ENCODE measurements around the gene G6PD.

G6PD gene

GRCh38 chrX:154486052-154486395 is 60.6 kb downstream of the G6PD start:
- no peak for DNase-seq

- no peak for DNase-seq
These were observed 61.2 kb downstream of the G6PD start for GRCh38 chrX:154485150-154486051.

DNA sequence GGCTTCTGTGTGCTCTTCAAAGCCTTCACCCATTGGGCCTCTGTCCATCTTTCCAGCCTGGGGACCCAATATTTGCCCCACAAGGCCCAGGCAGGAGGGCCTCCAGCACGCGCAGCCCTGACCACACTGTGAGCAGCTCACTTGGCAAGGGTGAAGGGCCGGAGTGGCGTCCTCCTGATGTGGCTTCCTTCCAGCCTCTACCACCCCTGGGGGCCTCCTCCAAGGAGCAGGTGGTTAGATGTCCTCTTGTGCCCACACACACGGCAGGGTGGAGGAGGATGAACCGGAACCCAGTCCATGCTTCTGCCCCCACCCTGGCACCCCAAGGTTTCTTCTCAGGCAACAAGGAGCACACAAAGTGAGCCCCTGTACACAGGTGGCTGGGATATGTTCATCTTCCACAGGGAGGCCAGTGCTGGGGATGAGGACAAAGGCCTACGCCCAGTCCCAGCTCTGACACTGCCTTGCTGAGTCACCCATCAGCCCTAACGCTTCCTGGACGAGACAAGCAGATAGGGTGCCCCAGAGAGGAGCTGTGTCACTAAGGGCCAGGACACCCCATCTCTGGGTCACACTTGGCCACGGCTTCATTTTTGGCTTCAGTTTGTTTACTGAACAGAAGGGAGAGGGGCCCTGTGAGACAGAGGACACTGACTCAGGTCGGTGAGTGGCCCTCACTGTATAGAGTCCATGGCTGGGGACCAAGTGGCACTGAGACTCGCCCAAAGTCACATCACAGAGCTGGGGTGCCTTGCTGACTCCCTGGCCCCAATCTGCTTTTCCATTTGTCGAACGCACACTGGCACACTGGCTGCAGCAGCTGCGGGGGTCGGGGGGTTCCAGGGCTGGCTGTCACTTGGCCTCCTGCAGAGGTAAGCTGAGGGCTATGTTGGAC is 62.1 kb downstream of the G6PD start:
- no peak for DNase-seq

DNA sequence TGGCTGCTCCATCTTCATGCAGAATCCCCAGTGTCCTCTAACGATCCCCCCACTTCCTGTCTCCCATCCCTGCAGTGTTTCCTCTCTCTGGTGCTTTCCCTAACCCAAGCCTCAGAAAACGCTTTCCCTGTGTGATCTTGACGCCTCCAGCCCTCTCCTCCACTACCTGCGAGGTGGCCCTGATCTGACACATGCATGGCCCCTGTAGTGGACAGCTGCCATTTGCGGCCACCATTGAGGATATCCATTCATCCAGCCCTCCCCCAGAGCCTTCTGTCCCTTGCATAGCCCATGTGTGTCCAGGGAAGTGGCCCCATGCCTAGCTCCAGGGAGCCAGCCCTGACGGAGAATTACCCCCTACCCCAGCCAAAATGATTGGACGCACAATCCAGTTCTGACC is 63.3 kb downstream of the G6PD start:
- DNase-seq: no peak

GRCh38 chrX:154482786-154483185 is 63.9 kb downstream of the G6PD start:
- no peak for DNase-seq

DNA sequence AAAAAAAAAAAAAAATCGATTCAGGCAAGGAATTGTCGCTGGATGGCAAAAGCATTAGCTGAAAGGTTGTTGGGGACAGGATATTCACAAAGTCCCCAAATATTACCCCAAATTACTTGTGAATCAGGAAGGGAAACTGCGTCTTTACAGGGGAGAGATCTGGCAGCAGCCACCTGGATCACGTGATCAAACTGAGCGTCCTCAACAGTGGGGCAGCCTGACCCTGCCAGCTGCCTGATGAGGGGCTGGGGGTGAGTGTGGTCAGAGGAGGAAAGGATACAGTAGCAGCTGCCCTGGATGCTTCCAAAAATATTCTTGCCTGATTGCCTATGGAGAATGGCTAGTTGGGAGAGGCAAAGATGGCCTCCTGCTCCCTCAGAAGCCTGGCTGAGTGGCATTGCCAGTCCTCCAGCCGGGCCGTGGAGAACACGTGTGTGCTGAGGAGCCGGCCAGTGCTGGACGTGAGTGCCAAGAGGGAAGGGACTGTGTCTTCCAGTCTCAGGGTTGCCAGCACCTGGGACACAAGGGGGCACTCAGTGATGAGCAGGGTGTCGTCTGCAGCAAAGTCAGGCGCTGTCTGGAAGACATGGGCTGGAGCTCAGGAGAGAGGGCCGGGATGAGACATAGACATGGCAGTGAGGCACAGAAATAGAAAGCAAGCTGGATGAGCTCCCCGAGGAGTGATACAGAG is 64.6 kb downstream of the G6PD start:
- DNase-seq: no peak

All from Kasumi-1 (cell line).